Neural cell (in vitro differentiated cells): Measurements from ENCODE around the gene PMEL. TPM values are rescaled to one million over a fixed set of nuclear protein-coding genes. Genes with fewer than 3 reads are reported as not detected.

ENCODE experiments used
- H2AFZ ChIP-seq: fragments of 200-600, 300-800 bp; sonication (generic), shearing (Covaris generic); 2 replicates; pipeline ENCODE4 v1.6.0; 2014; ENCODE audit warnings: low read depth, mild to moderate bottlenecking, antibody characterized with exemption, low read length, moderate library complexity
- H3F3A ChIP-seq: fragments of 200-600 bp; shearing (Covaris generic); 2 replicates; pipeline ENCODE4 v1.6.1; 2016; ENCODE audit warnings: mild to moderate bottlenecking, moderate library complexity, mixed read lengths, antibody characterized with exemption, low read length; ENCODE audit not compliant: insufficient read depth, poor library complexity, severe bottlenecking
- H3K27ac ChIP-seq: fragments of 200-600, 300-800 bp; sonication (generic), shearing (Covaris generic); 2 replicates; pipeline ENCODE4 v1.5.1; 2014; ENCODE audit warnings: mild to moderate bottlenecking, low read length, moderate library complexity
- H3K27me3 ChIP-seq: fragments of 300-800, 200-600 bp; sonication (generic), shearing (Covaris generic); 2 replicates; pipeline ENCODE4 v1.6.0; 2014; ENCODE audit warnings: mild to moderate bottlenecking, low read depth, low read length, moderate library complexity; ENCODE audit not compliant: insufficient read depth
- H3K36me3 ChIP-seq: fragments of 300-800, 200-600 bp; sonication (generic), shearing (Covaris generic); 2 replicates; pipeline ENCODE4 v1.5.1; 2014; ENCODE audit warnings: mild to moderate bottlenecking, antibody characterized with exemption, low read length, moderate library complexity; ENCODE audit not compliant: insufficient read depth
- H3K4me2 ChIP-seq: fragments of 300-800, 200-600 bp; sonication (generic), shearing (Covaris generic); 2 replicates; pipeline ENCODE4 v1.6.0; 2014; ENCODE audit warnings: mild to moderate bottlenecking, low read length
- H3K4me3 ChIP-seq: fragments of 300-800, 200-600 bp; sonication (generic), shearing (Covaris generic); 2 replicates; pipeline ENCODE4 v1.5.1; 2014; ENCODE audit warnings: mild to moderate bottlenecking, low read length, moderate library complexity
- H3K79me2 ChIP-seq: fragments of 200-600 bp; shearing (Covaris generic); replicated peaks from 2 replicates; pipeline ENCODE4 v1.6.0; 2014; ENCODE audit warnings: mild to moderate bottlenecking, low read length, moderate library complexity; ENCODE audit not compliant: insufficient read depth
- H3K9ac ChIP-seq: fragments of 300-800, 200-600 bp; sonication (generic), shearing (Covaris generic); 2 replicates; pipeline ENCODE4 v1.6.1; 2016; ENCODE audit warnings: mild to moderate bottlenecking, low read length, mixed read lengths
- H3K9me2 ChIP-seq: fragments of 200-600 bp; shearing (Covaris generic); 2 replicates; pipeline ENCODE4 v1.6.1; 2016; ENCODE audit warnings: mild to moderate bottlenecking, low read length, mixed read lengths; ENCODE audit not compliant: insufficient read depth
- H3K9me3 ChIP-seq: fragments of 200-600, 300-800 bp; sonication (generic), shearing (Covaris generic); 2 replicates; pipeline ENCODE4 v1.6.1; 2016; ENCODE audit warnings: mild to moderate bottlenecking, mixed run types, low read length, moderate library complexity, mixed read lengths
- H4K20me1 ChIP-seq: fragments of 200-600 bp; shearing (Covaris generic); 2 replicates; pipeline ENCODE4 v1.6.1; 2016; ENCODE audit warnings: mild to moderate bottlenecking, mixed run types; ENCODE audit not compliant: insufficient read depth
- CTCF ChIP-seq: fragments of 450-650 bp; IDR thresholded peaks from 2 replicates; pipeline ENCODE4 v1.5.1; 2014; ENCODE audit warnings: antibody characterized with exemption, mild to moderate bottlenecking, moderate library complexity; ENCODE audit not compliant: poor library complexity, severe bottlenecking
- EP300 ChIP-seq: fragments of 450-650 bp; conservative IDR thresholded peaks from 2 replicates; pipeline ENCODE4 v1.6.1; 2014; ENCODE audit warnings: antibody characterized with exemption, mild to moderate bottlenecking, moderate library complexity; ENCODE audit not compliant: poor library complexity, severe bottlenecking
- EZH2 ChIP-seq: fragments of 200-600, 300-800 bp; shearing (Covaris generic), sonication (generic); IDR thresholded peaks from 2 replicates; pipeline ENCODE4 v1.6.1; 2014; ENCODE audit warnings: antibody characterized with exemption, low read length, borderline replicate concordance, mild to moderate bottlenecking; ENCODE audit not compliant: insufficient read depth, poor library complexity, severe bottlenecking
- MXI1 ChIP-seq: fragments of 450-650 bp; conservative IDR thresholded peaks from 2 replicates; pipeline ENCODE4 v1.6.1; 2014; ENCODE audit warnings: antibody characterized with exemption, mild to moderate bottlenecking; ENCODE audit not compliant: poor library complexity, severe bottlenecking
- POLR2AphosphoS5 ChIP-seq: IDR thresholded peaks from 2 replicates; pipeline ENCODE4 v1.6.1; 2012
- RAD21 ChIP-seq: fragments of 450-650 bp; conservative IDR thresholded peaks from 2 replicates; pipeline ENCODE4 v1.6.1; 2014; ENCODE audit warnings: antibody characterized with exemption, mild to moderate bottlenecking, moderate library complexity
- REST ChIP-seq: IDR thresholded peaks from 2 replicates; pipeline ENCODE4 v1.6.1; 2012; ENCODE audit warnings: borderline replicate concordance
- SMC3 ChIP-seq: fragments of 450-650 bp; conservative IDR thresholded peaks from 2 replicates; pipeline ENCODE4 v1.6.1; 2014; ENCODE audit warnings: antibody characterized with exemption, mild to moderate bottlenecking, moderate library complexity; ENCODE audit not compliant: poor library complexity
- TAF1 ChIP-seq: IDR thresholded peaks from 2 replicates; pipeline ENCODE4 v1.6.1; 2012; ENCODE audit warnings: low read depth
- polyA plus RNA-seq: library from polyadenylated mRNA; depleted of rRNA; stranded (reverse); fragments of >200 nt; gene quantifications from 2 replicates; pipeline ENCODE4 v1.2.3, GENCODE V29; 2014

The PMEL gene
- polyA plus RNA-seq, 1 donor from 2014 or later = not detected

DNA sequence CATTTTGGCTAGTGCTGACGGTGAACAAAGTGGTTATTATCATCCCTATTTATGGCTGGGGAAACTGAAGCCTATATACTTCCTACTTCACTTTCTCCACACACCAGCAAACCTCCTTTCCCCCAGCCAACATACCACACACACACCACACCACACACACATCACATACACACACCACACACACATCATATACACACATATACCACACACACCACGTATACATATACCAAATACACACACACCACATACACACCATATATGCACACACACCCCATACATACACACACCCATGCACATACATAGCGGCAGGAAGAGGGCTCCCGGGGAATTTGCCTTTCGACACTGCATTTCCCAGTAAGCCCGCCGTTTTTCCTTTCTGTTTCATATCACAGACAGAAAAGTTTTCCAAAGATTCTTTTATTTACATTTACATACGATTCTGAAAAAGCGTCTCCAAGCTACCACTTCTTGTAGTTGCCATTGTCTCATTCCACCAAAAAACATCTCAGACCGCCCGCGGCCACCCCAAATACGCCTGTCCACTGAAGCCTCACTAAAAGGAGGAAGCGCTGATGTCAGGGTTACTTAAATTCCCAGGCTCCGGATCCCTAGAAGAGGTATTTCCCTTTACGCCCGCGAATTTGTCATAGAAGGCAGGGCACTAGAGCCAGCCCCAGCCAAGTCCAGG, 7.2 kb upstream of the PMEL start:
- TF ChIP-seq EZH2 (no peak), RAD21 (peak; percentile 10), TAF1 (peak; percentile 15), REST (peak; percentile 59), MXI1 (no peak), POLR2AphosphoS5 (peak; percentile 70), SMC3 (no peak), EP300 (no peak), CTCF (no peak)
- peak overlapping the region; percentile 91 for H3K27ac ChIP-seq
- peaks cover 49% of the 10 kb centered on the region for H3K79me2 ChIP-seq

DNA sequence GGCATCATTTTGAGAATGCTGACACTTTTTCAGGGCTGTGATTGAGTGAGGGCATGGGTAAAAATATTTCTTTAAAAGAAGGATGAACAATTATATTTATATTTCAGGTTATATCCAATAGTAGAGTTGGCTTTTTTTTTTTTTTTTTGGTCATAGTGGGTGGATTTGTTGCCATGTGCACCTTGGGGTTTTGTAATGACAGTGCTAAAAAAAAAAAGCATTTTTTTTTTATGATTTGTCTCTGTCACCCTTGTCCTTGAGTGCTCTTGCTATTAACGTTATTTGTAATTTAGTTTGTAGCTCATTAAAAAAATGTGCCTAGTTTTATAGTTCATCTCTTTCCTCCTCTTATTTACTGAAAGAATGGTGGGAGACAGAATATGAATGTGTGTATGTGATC, 6.6 kb upstream of the PMEL start:
- peak overlapping the region; percentile 91 for H3K27ac ChIP-seq

More for the DNA sequence above, 7.2 kb upstream of the PMEL start:
- H4K20me1 ChIP-seq = no peaks in the 10 kb centered on the region
- peak overlapping the region; percentile 76 for H3K9ac ChIP-seq
- peak overlapping the region; percentile 84 for H3K4me3 ChIP-seq
- no peaks in the 10 kb centered on the region for H3K9me3 ChIP-seq
- H3K4me2 ChIP-seq = peak overlapping the region; percentile 63
- no peaks in the 10 kb centered on the region for H3K36me3 ChIP-seq
- peak overlapping the region; percentile 80 for H2AFZ ChIP-seq
- no peaks in the 10 kb centered on the region for H3K9me2 ChIP-seq
- H3K27me3 ChIP-seq = no peaks in the 10 kb centered on the region
- H3F3A ChIP-seq = no peaks in the 10 kb centered on the region

More for the DNA sequence above, 6.6 kb upstream of the PMEL start:
- H3K4me2 ChIP-seq = peak overlapping the region; percentile 63
- H3K9me2 ChIP-seq = no peaks in the 10 kb centered on the region
- H3K9ac ChIP-seq = peak overlapping the region; percentile 76
- H2AFZ ChIP-seq = peak overlapping the region; percentile 80
- H3K9me3 ChIP-seq = no peaks in the 10 kb centered on the region
- H3F3A ChIP-seq = no peaks in the 10 kb centered on the region
- no peaks in the 10 kb centered on the region for H4K20me1 ChIP-seq
- H3K4me3 ChIP-seq = peak overlapping the region; percentile 84
- no peak for TF ChIP-seq EP300
- TF ChIP-seq POLR2AphosphoS5 = no peak
- no peak for TF ChIP-seq EZH2
- no peak for TF ChIP-seq MXI1
- TF ChIP-seq SMC3 = no peak
- no peak for TF ChIP-seq TAF1
- TF ChIP-seq REST = no peak
- no peak for TF ChIP-seq CTCF
- no peak for TF ChIP-seq RAD21
- H3K79me2 ChIP-seq = peaks cover 43% of the 10 kb centered on the region
- H3K27me3 ChIP-seq = no peaks in the 10 kb centered on the region
- H3K36me3 ChIP-seq = no peaks in the 10 kb centered on the region
